Measurements from ENCODE around the gene BHLHE40. TPM values are rescaled to one million over a fixed set of nuclear protein-coding genes. Genes with fewer than 3 reads are reported as not detected.

The BHLHE40 gene
- polyA plus RNA-seq, 2 of the 4 experiments (the other 2 are of a cell fraction), result 102 to 160 TPM

- WGBS (ENCODE audit: missing lambda C conversion rate), result 24% methylated on average over 5 of the region's 5 CpGs
- POLR2A ChIA-PET, result interaction anchor here (0.7 to 2.8 kb wide), 6 partner anchors 10 to 755 kb away, joined by 3 to 26 read pairs (median 10); partner anchors contain the start of gene BHLHE40
- FAIRE-seq, result no peak
Measured at GRCh38 chr3:5013021-5013906, 34.0 kb downstream of the BHLHE40 start.

GRCh38 chr3:5014391-5014790 is 35.2 kb downstream of the BHLHE40 start:
- POLR2A ChIA-PET, result interaction anchor here (1.7 to 2.8 kb wide), 3 partner anchors 12 to 35 kb away, joined by 4 to 26 read pairs (median 11); partner anchors contain the start of gene BHLHE40
- ATAC-seq (no peak), FAIRE-seq (no peak), DNase-seq (ENCODE audit: low read depth in 1 of 2, low spot score in 1 of 2) (no peak)
- 86% methylated on average over 7 of the region's 7 CpGs for WGBS (ENCODE audit: missing lambda C conversion rate)
- TF ChIP-seq RCOR1 (IDR thresholded peaks at IDR 0.05; ENCODE audit: low read depth, low read length) (no peak), FOSB (CRISPR knock-in tag; IDR thresholded peaks at IDR 0.05) (0 out of 2 replicates have a peak, but pooled peaks have one; percentile 11)
- no peaks in the 10 kb centered on the region for H3K9me3 ChIP-seq
- no peak overlapping the region for H3K4me3 ChIP-seq
- peak overlapping the region; percentile 60 for H3K4me2 ChIP-seq
- CTCF ChIA-PET, result interaction anchor here (1.0 to 2.9 kb wide), 5 partner anchors 8 to 38 kb away, joined by 3 to 16 read pairs (median 7); no protein-coding TSS in a partner anchor
- H3K4me1 ChIP-seq, result peaks cover 78% of the 10 kb centered on the region
- peak overlapping the region; percentile 94 to 98 for H3K27ac ChIP-seq

More at GRCh38 chr3:5013021-5013906, 34.0 kb downstream of the BHLHE40 start:
- Histone ChIP-seq H3K27ac (peak overlapping the region; percentile 94 to 98), H3K9me3 (no peaks in the 10 kb centered on the region), H3K4me3 (no peak overlapping the region), H3K4me2 (peak overlapping the region; percentile 60), H3K4me1 (peaks cover 67% of the 10 kb centered on the region)
- peak; percentile 87 to 88 for ATAC-seq
- TF ChIP-seq TFCP2L1 (CRISPR knock-in tag; IDR thresholded peaks at IDR 0.05) (no peak), EHF (CRISPR knock-in tag; IDR thresholded peaks at IDR 0.05) (peak; percentile 39; the same call in 1 of the 2 replicates), FOSL2 (IDR thresholded peaks at IDR 0.05) (peak; percentile 36; the same call in 1 of the 2 replicates), FOSL2 (CRISPR knock-in tag; IDR thresholded peaks at IDR 0.05) (peak; percentile 83), JUN (IDR thresholded peaks at IDR 0.05) (peak in 1 of 2 experiments; percentile 61; a peak in 3 of 5 replicates), SMC3 (IDR thresholded peaks at IDR 0.05) (no peak), GATA3 (IDR thresholded peaks at IDR 0.05; ENCODE audit: borderline replicate concordance) (peak; percentile 28; the same call in 1 of the 2 replicates), ATOH8 (CRISPR knock-in tag; IDR thresholded peaks at IDR 0.05; ENCODE audit: low read depth) (peak; percentile 89; the same call in 1 of the 2 replicates), HOXB5 (CRISPR knock-in tag; IDR thresholded peaks at IDR 0.05) (peak; percentile 84), RAD21 (conservative IDR thresholded peaks at IDR 0.05 in 1 of 2, IDR thresholded peaks at IDR 0.05 in 1 of 2) (no peak), SREBF2 (IDR thresholded peaks at IDR 0.05) (no peak), MAX (IDR thresholded peaks at IDR 0.05) (peak; percentile 56; the same call in 1 of the 2 replicates), HDAC2 (IDR thresholded peaks at IDR 0.05) (no peak), FOSB (CRISPR knock-in tag; IDR thresholded peaks at IDR 0.05) (peak; percentile 61), MAZ (IDR thresholded peaks at IDR 0.05; ENCODE audit: borderline replicate concordance, low read depth, low read length) (no peak), EP300 (IDR thresholded peaks at IDR 0.05) (0 out of 5 replicates have a peak, but pooled peaks of 1 of the 2 experiments have one; percentile 18), CHD4 (IDR thresholded peaks at IDR 0.05; ENCODE audit: borderline replicate concordance) (no peak), KDM1A (IDR thresholded peaks at IDR 0.05; ENCODE audit: low read depth) (no peak), JUNB (IDR thresholded peaks at IDR 0.05) (peak; percentile 35; the same call in 1 of the 2 replicates)
- DNase-seq (ENCODE audit: low read depth in 1 of 2, low spot score in 1 of 2), result peak; percentile 95
- CTCF ChIA-PET, result interaction anchor here (0.6 to 2.9 kb wide), 11 partner anchors 9 to 302 kb away, joined by 3 to 16 read pairs (median 7); partner anchors contain the start of gene BHLHE40

- peak overlapping the region; percentile 94 to 98 for H3K27ac ChIP-seq
- no peaks in the 10 kb centered on the region for H3K9me3 ChIP-seq
- TF ChIP-seq FOSB (CRISPR knock-in tag; IDR thresholded peaks at IDR 0.05) (0 out of 2 replicates have a peak, but pooled peaks have one; percentile 21), RCOR1 (IDR thresholded peaks at IDR 0.05; ENCODE audit: low read depth, low read length) (no peak)
- H3K4me1 ChIP-seq, result peaks cover 84% of the 10 kb centered on the region
- WGBS (ENCODE audit: missing lambda C conversion rate), result 85% methylated on average over 5 of the region's 5 CpGs
- DNase-seq (ENCODE audit: low read depth in 1 of 2, low spot score in 1 of 2) (no peak), ATAC-seq (no peak), FAIRE-seq (no peak)
- no peak overlapping the region for H3K4me3 ChIP-seq
- H3K4me2 ChIP-seq, result no peak overlapping the region
- POLR2A ChIA-PET, result interaction anchor here (2.8 to 4.3 kb wide), 2 partner anchors 30 to 31 kb away, joined by 11 to 80 read pairs; no protein-coding TSS in a partner anchor
- CTCF ChIA-PET, result no interaction called here
Measured at GRCh38 chr3:5015056-5015455, 35.8 kb downstream of the BHLHE40 start.
